Uterus (tissue), 4 donors: ENCODE data around the gene NUP153. TPM values are rescaled to one million over a fixed set of nuclear protein-coding genes. Genes with fewer than 3 reads are reported as not detected.

Experiments used
- DNase-seq, 2 donors: peaks; one replicate each; pipeline ENCODE4 v3.0.0-alpha.2; 2019 to 2020
- H3K27ac ChIP-seq, 2 donors: fragments of 200-600 bp; sonication (generic); 1 replicate in 1 of 2; 2 replicates in 1 of 2; pipeline ENCODE4 v1.5.1; 2016 to 2018
- H3K27me3 ChIP-seq, 2 donors: fragments of 200-600 bp; sonication (generic); one replicate each; pipeline ENCODE4 v1.5.1; 2018 to 2019; ENCODE audit warnings: control low read depth in 1 of 2
- H3K36me3 ChIP-seq, 2 donors: fragments of 200-600 bp; sonication (generic); one replicate each; pipeline ENCODE4 v1.5.1; 2019; ENCODE audit warnings: control low read depth in 1 of 2
- H3K4me1 ChIP-seq, 2 donors: fragments of 200-600 bp; sonication (generic); one replicate each; pipeline ENCODE4 v1.5.1; 2018 to 2019; ENCODE audit warnings: control low read depth in 1 of 2
- H3K4me3 ChIP-seq, 2 donors: fragments of 200-600 bp; sonication (generic); 1 replicate in 1 of 2; 2 replicates in 1 of 2; pipeline ENCODE4 v1.5.1; 2018 to 2019; ENCODE audit warnings: mild to moderate bottlenecking in 1 of 2
- H3K9me3 ChIP-seq, 2 donors: fragments of 200-600 bp; sonication (generic); one replicate each; pipeline ENCODE4 v1.5.1; 2019; ENCODE audit warnings: control low read depth in 1 of 2
- POLR2A ChIP-seq, 2 donors: fragments of 450-650 bp; IDR thresholded peaks; one replicate each; pipeline ENCODE4 v1.6.1; 2016; ENCODE audit warnings: antibody characterized with exemption in 2 of 2, mild to moderate bottlenecking in 1 of 2, moderate library complexity in 1 of 2
- intact Hi-C: fragments of 100-400 bp; cut with DNase I; formaldehyde crosslinking; loops from one replicate; pipeline ENCODE4 v1.15.1; 2023; ENCODE audit warnings: low total_unique reads
- total RNA-seq, 4 donors: library from RNA; depleted of rRNA in 3 of 4; stranded (reverse); fragments of >200 nt in 3 of 4; gene quantifications; one replicate each; pipeline versions ENCODE4 v1.1.0 to v1.2.4, GENCODE V29; 2014 to 2023
- TF ChIP-seq, protein P1 (sequence below), 4 experiments: fragments of 200-600 bp in 2 of 4; fragments of 450-650 bp in 2 of 4; sonication (generic) in 2 of 4; IDR thresholded peaks; one replicate each; pipeline ENCODE4 v1.5.1; 2016 to 2019; ENCODE audit warnings: antibody characterized with exemption in 4 of 4, mild to moderate bottlenecking in 2 of 4, moderate library complexity in 1 of 4
- donor health status: DM: yes; HTN: yes; CAD: no.

Gene NUP153
- total RNA-seq, 4 donors from 2014 or later = 14.1 to 55.1 (median 48.4) TPM

DNA sequence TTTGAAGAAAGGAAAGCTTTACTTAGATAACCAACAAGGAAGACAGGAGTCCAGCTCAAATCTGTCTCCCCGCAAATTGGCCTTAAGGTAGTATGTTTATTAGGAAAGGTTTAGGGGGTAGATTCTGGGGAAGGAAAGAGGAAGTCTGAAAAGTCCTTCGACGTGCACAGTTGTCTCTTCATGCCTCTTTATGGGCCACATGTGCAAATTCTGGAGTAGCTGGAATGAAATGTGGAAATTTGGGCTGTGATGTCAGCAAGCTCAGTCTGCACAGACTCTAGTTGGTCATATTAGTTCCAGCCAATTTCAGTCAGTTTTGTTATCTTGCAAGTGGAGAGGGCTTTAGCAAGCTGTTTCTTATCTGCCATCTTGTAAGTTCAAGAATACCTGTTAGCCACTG lies 50.1 kb downstream of the NUP153 start:
- Histone ChIP-seq H3K27me3 (no peaks in the 10 kb centered on the region), H3K4me1 (no peaks in the 10 kb centered on the region), H3K4me3 (no peak overlapping the region), H3K36me3 (no peaks in the 10 kb centered on the region), H3K27ac (no peak overlapping the region), H3K9me3 (no peaks in the 10 kb centered on the region)
- intact Hi-C loops = no loop called here
- no peak for DNase-seq
- TF ChIP-seq, protein P1, sequence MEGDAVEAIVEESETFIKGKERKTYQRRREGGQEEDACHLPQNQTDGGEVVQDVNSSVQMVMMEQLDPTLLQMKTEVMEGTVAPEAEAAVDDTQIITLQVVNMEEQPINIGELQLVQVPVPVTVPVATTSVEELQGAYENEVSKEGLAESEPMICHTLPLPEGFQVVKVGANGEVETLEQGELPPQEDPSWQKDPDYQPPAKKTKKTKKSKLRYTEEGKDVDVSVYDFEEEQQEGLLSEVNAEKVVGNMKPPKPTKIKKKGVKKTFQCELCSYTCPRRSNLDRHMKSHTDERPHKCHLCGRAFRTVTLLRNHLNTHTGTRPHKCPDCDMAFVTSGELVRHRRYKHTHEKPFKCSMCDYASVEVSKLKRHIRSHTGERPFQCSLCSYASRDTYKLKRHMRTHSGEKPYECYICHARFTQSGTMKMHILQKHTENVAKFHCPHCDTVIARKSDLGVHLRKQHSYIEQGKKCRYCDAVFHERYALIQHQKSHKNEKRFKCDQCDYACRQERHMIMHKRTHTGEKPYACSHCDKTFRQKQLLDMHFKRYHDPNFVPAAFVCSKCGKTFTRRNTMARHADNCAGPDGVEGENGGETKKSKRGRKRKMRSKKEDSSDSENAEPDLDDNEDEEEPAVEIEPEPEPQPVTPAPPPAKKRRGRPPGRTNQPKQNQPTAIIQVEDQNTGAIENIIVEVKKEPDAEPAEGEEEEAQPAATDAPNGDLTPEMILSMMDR (IDR thresholded peaks at IDR 0.05) = no peak
- TF ChIP-seq POLR2A (IDR thresholded peaks at IDR 0.05) = no peak

DNA sequence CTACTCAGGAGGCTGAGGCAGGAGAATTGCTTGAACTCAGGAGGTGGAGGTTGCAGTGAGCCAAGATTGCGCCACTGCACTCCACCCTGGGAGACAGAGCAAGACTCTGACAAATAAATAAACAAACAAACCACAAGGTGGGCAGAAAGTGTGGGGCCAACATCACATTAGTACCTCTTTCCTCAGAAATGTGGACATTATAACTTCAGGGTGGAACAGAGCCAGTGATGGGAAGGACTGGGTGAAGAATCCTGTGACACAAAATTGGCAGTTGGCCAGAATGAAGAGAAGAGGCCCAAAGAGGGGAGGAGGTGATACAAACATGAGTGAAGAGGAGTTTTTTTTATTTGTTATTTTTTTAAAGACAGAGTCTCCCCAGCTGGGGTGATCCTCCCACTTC lies 50.6 kb downstream of the NUP153 start:
- intact Hi-C loops = no loop called here
- no peaks in the 10 kb centered on the region for H3K9me3 ChIP-seq
- no peaks in the 10 kb centered on the region for H3K27me3 ChIP-seq
- DNase-seq = no peak
- no peak overlapping the region for H3K27ac ChIP-seq
- TF ChIP-seq, protein P1 (IDR thresholded peaks at IDR 0.05) = no peak
- TF ChIP-seq POLR2A (IDR thresholded peaks at IDR 0.05) = no peak
- H3K4me3 ChIP-seq = no peak overlapping the region
- H3K36me3 ChIP-seq = no peaks in the 10 kb centered on the region
- no peaks in the 10 kb centered on the region for H3K4me1 ChIP-seq

DNA sequence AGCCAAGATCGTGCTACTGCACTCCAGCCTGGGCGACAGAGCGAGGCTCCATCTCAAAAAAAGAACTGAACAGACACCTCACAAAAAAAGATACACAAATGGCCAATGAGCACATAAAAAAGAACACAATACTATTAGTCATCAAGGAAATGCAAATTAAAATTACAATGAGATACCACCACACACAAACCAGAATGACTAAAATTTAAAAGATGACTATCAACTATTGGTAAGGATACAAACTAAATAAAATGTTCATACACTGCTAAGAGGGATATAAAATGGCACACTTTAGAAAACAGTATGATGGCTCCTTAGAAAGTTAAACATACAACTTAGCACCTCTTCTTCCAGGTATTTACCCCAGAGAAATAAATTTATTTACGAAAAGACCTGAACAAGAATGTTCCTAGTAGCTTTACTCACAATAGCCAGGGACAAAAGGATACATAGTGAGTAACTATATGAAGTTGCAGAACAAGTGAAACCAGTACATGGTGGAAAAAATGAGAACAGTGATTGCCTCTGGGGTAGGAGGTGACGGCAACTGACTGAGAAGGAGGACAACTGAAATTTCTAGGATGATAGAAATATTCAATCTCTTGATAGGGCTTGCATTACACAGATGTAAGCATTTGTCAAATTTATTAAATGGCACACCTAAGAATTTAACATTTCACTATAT lies 53.4 kb downstream of the NUP153 start:
- Histone ChIP-seq H3K27ac (no peak overlapping the region), H3K36me3 (no peaks in the 10 kb centered on the region), H3K27me3 (no peaks in the 10 kb centered on the region), H3K4me1 (no peaks in the 10 kb centered on the region), H3K4me3 (no peak overlapping the region), H3K9me3 (no peaks in the 10 kb centered on the region)
- TF ChIP-seq, protein P1 (IDR thresholded peaks at IDR 0.05) = no peak
- TF ChIP-seq POLR2A (IDR thresholded peaks at IDR 0.05) = no peak
- no peak for DNase-seq
- intact Hi-C loops = no loop called here

DNA sequence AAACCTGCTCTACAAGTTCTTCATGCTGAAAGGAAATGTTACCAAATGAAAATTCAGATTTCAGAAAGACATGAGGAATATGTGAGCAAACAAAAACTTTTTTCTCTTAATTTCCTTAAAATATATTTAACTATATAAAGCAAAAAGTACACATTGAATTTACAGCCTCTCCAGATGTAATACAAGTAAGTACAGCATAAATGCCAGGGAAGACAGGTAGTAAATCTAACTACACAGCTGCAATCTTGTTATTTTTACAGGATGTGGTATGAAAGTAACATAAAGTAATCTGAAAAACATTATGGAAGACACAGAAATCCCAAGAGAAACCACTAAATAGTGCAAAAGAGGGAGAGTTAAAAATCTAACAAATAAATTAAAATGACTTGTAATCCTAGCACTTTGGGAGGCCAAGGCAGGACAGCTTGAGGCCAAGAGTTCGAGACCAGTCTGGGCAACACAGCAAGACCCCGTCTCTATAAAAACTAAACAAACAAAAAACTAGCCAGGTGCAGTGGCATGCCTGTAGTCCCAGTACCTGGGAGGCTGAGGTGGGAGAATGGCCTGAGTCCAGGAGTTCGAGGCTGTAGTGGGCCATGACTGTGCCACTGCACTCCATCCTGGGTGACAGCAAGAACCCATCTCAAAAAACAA lies 55.9 kb downstream of the NUP153 start:
- intact Hi-C loops = no loop called here
- Histone ChIP-seq H3K4me3 (no peak overlapping the region), H3K27me3 (no peaks in the 10 kb centered on the region), H3K4me1 (no peaks in the 10 kb centered on the region), H3K36me3 (no peaks in the 10 kb centered on the region), H3K9me3 (no peaks in the 10 kb centered on the region), H3K27ac (no peak overlapping the region)
- no peak for TF ChIP-seq POLR2A (IDR thresholded peaks at IDR 0.05)
- TF ChIP-seq, protein P1 (IDR thresholded peaks at IDR 0.05) = no peak
- DNase-seq = no peak

DNA sequence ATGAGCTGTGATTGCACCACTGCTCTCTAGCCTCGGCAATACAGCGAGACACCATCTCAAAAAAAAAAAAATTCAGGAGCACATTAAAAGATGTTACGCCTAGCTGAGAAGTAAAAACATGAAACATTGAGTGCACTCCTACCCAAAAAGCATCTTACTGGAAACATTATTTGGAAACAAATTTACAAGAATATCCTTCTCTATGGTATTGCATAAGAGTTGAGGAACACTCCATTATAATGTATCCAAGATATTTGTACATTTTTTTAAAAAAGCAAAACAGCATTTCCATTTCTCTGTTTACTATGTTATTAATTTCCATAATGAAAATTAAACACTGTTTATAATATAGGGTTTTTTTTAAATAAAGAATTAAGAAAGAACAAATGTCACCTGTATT lies 58.0 kb downstream of the NUP153 start:
- Histone ChIP-seq H3K27me3 (no peaks in the 10 kb centered on the region), H3K9me3 (no peaks in the 10 kb centered on the region), H3K4me3 (no peak overlapping the region), H3K36me3 (no peaks in the 10 kb centered on the region), H3K27ac (no peak overlapping the region), H3K4me1 (no peaks in the 10 kb centered on the region)
- intact Hi-C loops = no loop called here
- no peak for TF ChIP-seq POLR2A (IDR thresholded peaks at IDR 0.05)
- TF ChIP-seq, protein P1 (IDR thresholded peaks at IDR 0.05) = no peak
- no peak for DNase-seq
